GM21526 (cell line): ENCODE data around the gene SETD3.
"Not testable (repeated sequence)": the region's sequence is repeated elsewhere in the genome, so short reads cannot be mapped to it uniquely, and the experiment has no call there.

Source experiments
- ATAC-seq: cut with Tn5 transposase; IDR thresholded peaks from one replicate; pipeline ENCODE4 v1.9.1; 2021; ENCODE audit warnings: moderate library complexity; ENCODE audit not compliant: unreplicated experiment, low FRiP score

SETD3 gene

DNA sequence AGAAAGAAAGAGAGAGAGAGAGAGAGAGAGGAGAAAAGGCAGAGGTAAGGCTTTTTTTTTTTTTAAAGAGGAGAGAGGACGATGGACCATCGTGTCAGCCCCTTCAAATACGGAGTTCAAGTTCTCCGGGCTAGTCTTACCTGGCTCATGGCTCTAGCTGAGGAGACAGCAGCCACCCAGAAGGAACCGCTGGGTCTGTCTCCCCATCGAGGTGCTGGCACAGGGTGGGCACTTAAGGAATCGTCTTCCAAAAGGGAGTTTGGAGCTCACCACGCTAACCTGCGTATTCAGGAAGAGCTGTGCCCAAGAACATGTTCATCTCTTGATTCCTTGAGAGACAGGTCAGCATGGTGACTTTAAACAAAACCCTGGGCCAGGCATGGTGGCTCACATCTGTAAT, 102.7 kb downstream of the SETD3 start:
- no peak for ATAC-seq

DNA sequence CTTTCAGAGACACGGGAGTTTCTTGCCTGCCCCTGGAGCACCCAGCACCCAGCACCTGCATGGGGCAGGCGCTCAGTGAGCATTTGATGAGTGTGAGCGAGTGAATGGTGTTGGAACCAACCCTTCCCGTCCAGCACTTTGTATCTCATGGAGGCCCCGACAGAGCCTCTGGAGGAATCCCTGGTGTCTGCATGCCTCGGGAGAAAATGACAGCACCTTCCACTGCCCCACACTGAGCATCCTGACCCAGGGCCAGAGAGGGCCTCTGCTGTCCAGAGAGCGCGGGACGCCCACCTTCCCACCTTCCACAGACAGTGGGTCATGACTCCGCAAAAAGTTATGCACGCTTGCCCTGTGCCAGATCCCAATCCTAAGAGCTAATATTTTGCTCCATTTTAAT, 105.7 kb downstream of the SETD3 start:
- ATAC-seq, result no peak

DNA sequence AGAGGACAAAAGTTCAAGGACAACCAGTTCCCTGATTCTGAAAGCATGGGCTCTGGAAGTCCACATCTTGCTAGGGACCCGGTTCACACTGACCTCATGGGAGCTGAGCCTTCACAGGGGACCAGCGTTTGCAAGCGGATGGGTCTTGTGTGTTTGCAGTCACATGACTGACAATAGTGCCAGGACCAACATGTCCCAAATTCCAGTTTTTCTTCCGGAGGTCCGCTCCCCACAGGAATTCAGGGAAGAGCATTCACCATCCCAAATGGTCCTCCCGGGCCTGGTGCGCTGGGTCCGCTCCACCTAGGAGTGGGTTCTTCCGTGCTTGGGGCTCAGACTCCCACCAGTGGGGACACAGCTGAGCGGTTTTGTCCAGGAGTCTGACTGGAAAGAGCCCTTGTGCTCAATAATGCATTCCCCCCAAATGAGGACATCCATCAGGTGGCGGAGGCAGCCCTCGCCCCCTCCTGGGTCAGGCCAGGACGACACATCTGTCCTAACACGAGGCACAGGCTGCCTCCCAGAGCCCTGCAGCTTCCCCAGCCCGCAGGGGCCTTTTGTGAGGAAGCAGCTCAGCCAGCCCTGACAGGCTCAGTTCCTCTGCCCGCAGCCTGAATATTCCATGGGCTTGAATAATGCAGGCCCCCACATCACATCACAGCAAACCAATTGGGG, 116.9 kb downstream of the SETD3 start:
- ATAC-seq, result no peak

DNA sequence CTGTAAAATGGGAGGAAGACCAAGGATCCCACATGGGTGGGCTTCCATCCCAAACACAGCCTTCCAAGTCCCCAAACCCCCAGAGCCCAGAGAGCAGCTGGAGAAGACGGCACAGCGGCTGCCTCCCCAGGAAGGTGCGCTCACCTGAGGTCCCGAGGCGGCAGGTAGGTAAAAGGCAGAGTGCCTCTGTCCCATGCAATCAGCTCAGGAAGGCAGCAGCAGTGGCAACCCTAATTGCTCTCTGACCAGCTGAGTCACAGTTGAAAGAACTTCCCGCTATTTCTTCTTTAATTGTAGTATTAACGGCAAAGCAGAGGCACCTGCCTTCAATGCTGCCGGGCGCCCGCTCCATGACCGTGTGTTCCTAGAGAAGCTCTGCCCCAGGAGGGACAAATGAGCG, 117.6 kb downstream of the SETD3 start:
- no peak for ATAC-seq

DNA sequence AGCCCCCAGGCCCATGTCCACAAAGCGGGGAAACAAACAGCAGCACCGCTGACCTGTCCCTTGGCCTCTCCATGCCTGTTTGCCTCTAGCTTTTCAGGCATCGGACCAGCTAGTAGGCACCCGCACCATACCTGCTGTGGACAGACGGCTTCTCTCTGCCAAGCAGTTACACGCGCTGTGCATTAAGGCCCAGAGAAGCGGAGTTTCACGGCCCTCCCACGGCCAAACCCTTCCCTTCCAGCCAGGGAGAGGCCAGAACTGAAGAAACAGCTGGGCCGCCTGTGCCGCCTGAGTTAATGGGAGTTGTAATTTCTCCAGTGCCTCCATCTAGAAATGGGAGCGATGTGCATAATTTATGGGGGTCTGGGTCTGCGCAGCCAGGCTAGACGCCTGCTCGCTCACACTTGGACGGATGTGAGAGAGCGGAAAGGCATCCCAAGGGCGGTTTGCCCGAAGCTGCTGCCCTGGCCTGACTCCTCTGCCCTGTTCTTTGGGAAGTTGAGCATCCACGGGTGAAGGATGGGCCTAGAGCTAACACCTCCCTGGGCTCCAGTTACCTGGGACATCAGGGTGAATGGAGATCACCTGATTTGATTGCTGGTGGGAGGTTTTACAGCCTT, 119.0 kb downstream of the SETD3 start:
- ATAC-seq, result no peak

DNA sequence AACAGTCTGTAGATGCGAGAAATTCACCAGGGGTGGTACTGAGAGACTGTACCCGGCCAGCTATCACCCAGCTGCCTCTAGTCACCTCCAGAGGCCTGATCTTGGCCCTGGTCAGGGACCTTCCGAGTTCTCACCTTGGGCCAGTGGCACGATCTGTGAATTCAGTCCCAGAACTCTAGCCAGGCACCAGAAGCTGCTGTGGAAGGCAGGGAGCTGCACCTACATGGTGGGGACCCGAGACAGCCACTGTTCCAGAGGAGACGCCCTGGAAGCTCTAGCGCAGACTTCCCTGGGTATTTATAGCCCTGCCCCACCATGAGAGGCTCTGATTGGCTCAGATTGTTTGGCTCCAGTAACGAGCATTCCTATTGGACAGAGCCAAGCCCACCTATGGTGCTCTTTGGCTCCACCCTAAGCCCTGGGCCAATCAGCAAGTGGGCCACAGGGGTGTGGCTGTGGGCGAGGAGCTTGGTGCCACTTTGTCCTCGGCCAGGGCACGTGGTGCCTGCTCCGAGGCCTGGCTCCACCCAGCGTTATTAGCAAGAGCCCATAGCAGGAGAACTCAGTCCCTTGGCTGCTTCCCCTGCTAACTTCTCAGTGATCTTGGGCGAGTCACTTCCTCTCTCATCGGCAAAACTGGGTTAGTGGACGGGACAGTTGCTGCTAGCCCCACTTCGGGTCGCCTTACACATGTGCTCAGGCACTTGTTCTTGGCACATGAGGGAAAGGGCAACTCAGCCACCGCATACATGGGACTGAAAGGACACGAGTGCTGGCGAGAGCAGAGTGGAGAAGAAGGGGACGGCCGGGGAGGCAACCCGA, 119.7 kb downstream of the SETD3 start:
- no peak for ATAC-seq

DNA sequence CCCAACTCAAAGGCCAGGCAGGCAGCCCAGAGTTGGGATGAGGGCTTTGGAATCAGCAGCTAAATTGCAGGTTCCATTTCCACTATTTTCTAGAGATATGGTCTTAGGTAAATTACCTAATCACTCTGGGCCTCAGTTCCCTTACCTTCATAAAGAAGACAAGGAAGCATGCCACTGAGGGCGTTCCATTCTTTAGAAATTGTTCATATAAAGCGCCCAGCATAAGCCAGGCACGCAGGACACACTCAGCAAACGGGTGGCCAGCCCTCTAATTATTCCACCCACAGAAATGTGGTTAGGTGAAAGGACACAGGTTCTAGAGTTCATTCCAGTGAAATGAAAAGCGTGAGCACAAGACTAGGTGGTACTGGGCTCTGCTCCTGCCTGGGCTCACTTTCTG, 120.8 kb downstream of the SETD3 start:
- no peak for ATAC-seq

DNA sequence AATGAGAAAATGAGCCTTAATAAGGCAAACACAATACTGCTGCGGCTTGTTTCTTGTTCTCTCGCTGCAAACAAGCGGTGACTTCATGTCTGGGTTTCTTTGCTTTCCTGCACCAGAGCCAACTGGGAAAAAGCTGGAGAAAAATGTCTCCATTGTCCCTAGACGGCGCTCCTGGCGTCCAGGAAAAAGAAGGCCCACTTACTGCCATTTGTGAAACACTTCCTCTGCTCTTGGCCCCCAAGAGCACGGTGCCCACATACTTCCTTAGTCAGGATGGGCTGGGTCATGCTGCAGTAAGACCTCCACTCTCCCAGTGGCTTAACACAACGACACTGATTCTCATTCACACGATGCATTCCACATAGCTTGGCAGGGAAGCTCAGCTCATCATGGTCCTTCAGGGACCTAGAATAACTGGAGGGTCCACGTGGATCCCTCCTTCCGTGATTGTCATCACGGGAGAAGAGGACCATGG, 122.7 kb downstream of the SETD3 start:
- no peak for ATAC-seq

DNA sequence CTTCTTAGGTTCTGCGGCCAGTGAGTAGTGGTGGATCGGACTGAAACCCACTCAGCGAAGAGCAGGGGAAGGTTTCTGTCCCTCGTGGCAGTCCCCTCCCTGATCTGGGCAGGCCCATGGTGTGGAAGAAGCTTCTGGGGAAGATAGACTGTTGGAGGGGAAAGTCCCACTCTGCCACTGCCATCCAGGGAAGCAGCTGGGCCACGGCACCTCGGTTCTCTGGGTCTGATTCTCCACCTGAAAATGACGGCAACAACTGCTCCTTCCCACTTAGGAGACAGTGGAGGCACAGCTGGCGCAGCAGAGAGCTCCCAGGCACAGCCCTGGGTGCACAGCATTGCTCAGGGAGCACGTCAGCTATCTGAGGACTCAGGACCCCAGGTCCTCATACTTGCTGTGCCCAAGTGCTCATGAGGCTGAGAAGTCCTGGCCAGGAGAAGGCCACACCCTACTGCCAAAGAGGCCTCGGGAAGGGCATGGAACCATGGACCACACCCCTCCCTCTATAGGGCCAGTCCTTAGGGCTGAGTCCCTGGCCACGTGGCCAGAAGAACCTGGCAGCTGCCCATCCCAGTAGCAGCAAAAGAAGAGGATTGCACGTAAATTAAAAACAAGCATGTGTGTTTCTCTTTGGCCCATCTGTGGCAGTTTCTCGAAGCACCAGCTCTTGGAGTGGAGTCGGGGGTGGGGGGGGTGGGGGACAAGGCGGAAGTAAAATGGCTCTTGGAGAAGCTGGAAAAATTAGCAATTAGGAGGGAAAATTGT, 123.3 kb downstream of the SETD3 start:
- ATAC-seq, result no peak

DNA sequence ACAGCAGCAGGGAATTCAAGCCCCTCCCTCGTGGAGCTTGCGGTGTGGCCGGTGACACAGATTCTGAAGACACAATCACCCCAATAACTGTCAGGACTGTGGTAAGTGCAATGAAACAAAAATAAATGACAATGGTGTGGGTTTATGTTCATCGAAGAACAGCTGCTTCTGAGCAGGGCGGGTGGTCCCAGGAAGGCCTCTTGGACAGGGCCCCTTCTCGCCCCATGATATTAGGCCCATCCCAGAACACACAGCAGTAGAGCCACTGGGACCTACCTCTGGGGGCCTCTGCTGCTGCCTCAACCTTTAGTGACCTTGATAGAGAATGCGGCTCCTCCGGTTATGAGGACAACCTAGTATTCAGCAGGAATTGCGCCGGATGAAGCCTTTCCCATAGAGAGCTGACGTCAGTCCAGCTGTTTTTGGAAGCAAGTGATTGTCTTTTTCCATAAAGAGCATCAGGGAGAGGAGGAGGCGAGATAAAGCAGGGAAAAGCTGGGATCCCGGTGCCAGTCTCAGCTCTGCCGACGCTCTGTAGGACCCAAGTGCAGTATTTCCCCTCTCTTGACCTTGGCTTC, 124.5 kb downstream of the SETD3 start:
- ATAC-seq, result no peak

DNA sequence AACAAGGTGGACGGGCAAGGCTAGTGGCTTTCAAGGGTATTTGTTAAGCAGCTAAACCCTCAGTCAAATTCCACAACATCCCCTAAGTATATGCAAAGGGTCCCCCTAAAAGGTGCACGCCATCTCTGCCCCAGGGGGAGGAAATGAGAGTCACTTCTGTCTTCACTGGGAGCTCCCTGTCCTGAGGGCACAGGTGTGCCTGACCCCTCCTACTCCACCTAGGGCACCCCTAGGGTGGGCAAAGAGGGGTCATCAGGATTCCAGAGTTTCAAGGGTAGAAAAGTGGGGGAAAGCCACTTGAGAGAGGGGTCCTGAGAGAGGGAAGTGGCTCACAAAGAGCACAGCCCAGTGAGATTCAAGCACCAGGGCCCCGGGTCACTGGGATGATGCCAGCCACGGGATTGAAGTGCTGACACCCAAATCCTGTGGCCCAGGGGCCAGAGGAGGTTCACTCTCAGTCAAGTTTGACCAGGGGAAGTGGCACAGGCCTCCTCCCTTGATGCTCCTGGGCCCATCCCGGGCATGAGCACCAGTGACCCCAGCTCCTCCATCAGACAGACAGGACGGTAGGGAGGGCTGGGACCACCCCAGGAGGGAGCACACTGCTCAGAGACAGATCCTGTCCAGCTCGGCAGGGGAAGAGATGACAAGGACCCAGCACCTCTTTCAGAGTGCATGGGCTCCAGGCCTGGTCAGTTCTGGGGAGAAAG, 126.3 kb downstream of the SETD3 start:
- ATAC-seq, result no peak

DNA sequence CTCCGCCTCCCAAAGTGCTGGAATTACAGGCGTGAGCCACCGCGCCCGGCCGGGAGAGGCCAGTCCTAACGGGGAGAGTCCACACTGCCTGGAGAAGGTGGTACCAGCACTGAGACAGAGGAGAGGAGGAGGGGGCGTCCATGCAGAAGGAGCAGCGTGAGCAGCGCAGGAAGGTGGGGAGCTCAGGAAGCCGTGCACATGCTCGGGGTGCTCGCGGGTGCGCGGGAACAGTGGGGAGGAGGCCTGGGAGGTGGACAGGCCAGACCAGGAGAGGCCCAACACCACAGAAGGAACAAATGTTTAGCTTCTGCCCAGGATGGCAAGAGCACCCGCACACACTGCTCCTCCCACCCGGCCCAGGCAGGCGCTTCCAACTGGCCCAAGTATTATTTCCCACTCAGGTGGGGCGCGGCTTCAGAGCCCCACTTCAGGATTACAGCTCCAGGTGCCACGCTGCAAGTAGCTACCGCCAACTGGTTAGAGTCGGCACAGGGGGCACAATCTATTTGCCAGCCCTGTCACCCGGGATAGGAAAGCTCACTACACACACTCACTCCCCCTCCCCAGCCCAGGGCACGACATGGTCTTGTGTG, 127.9 kb downstream of the SETD3 start:
- no peak for ATAC-seq

DNA sequence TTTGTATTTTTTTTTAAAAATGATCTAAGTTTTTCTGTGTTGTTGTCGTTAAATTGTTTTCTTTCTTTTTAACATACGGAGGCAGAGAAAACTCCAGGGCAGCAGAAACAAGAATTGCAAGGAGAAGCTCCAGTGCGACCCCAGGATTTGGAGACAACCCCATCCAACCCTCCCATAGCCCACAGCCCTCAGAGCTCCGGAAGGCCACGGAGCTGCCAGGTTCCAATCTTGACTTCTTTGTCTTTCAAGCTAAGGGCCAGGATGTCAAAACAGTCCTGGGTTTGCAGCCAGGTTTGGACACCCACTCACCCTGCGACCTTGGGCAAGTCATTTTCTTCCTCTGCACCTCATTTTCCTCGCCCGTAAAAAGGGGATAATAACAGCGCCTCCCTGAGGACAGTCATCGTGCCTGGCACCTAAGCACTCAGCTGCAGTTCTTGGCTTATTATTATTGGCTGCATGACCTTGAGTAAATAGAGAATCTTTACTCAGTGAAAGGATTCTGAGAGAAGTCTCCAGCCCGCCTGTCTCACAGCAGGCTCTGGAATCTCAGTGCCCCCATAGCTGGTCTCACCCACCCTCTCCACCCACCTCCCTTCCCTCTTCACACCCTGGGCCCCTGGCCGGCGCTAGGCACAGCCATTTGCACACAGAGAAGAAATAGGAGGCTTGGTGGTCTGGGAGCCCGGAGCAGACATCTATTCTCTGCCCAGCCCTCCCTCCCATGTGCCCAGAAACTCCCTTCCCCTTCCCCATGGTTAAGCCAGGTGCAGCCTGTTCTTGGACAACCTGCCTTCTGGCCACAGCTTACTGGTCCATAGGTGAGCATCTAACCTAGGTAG, 129.3 kb downstream of the SETD3 start:
- no peak for ATAC-seq

DNA sequence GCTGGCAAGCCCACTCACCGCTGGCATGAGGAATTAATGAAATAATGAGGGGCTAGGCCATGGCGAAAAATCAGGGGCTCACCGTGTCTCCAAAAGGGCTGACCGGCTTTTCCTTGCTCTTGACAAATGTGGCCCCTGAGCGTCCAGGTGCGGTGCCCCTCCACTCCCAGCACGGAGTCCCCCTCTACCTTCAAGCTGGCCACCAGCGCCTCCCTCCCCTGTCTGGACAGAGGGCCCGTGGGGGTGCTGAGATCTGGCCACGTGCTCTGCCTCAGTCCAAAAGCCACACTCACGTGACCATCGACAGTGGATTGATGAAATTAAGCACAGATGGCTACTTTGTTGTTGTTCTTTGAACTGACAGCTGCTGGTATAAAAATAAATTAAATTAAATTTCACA, 129.9 kb downstream of the SETD3 start:
- ATAC-seq, result no peak

DNA sequence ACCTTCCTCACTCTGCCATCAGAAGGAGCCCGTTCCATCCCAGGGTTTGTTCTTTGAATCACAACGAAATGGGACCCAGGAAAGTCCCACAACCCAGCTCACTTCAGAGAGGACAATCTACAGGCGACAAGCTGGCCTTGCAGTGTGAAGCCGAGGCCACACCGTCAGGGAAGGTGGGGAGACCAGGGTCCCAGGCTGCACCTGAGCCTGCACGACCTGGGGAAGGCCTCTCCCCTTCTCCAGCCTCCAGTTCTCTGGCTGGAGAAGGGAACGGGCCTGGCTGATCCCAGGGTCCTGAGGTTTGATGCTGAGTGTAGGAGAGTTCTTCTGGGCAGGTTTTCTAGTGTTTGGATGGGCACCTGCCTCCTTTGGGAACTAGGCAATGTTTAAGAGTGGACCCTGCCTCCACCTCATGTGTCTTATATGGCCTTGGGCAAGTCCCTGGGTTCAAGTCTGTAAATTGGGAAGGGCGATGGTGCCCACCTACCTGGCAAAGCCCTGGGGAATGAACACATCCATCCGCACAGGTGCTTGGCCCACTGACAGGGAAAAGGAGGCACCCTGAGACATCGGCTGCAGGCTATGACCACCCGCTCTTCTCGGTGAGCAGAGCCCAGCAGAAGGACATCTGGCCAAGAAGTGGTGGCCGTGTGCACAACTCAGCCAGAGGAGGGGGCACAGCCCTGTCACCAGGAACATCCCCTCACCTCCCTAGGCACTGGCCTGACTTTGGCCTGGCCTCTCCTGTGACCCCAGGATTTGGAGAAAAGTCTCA, 130.8 kb downstream of the SETD3 start:
- ATAC-seq, result no peak

DNA sequence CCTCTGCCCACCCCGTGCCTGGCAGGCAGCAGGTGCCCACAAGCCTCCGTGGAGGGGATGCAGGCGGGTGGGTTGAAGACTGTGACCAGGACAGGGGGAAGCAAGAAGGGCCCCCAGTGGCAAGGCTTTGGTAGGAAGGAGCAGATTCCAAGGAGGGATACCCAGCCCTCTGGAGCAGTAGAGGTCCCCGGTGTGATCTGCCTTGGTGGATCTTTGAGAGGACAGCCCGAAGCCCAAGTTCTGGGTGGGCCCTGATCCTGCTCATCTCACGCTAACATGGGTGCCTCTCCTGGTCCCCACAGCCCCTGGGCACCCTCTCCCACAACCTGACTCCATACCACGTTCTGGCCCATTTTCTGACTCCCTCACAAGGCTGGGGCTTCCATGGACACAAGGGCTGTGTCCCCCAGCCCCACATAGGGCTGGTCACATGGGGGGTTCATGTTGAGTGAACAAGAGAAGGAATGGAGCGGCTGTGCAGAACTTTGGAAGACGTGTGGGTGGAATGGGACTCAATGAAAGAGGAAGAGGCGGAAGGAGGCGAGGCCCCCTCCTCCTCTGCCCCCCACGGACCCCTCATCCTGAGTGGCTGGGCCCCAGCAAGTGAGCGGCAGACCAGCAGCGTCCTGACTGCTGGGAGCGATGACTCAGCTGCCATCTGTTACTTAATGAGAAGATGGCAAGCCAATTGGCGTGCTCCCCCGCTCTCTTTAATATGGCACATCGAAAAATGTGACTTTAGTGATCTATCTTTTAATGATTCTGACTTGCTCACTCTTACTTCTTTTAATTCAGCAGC, 131.6 kb downstream of the SETD3 start:
- ATAC-seq, result no peak

DNA sequence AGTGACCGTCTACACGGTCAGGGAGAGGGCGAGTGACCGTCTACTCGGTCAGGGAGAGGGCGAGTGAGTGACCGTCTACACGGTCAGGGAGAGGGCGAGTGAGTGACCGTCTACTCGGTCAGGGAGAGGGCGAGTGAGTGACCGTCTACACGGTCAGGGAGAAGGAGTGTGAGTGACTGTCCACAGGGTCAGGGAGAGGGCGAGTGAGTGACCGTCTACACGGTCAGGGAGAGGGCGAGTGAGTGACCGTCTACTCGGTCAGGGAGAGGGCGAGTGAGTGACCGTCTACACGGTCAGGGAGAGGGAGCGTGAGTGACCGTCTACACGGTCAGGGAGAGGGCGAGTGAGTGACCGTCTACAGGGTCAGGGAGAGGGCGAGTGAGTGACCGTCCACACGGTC, 132.4 kb downstream of the SETD3 start:
- not testable (repeated sequence) for ATAC-seq
